Urothelium cell line (cell line): Measurements from ENCODE around the gene MUL1.
"Not testable (repeated sequence)": the region's sequence is repeated elsewhere in the genome, so short reads cannot be mapped to it uniquely, and the experiment has no call there.

Source experiments
- DNase-seq: peaks from one replicate; pipeline ENCODE4 v3.0.0; 2011; ENCODE audit warnings: low spot score, mixed read lengths
- FAIRE-seq: peaks from 2 replicates; lab custom pipeline; 2011; peaks lifted over from hg19 to GRCh38; lab: Jason Lieb, UNC

MUL1 gene

GRCh38 chr1:20519609-20520262 is 11.8 kb upstream of the MUL1 start:
- DNase-seq, FAIRE-seq: not testable (repeated sequence)

GRCh38 chr1:20511518-20512428 is 3.8 kb upstream of the MUL1 start:
- no peak for DNase-seq
- FAIRE-seq = no peak

- no peak for DNase-seq
- FAIRE-seq = no peak
Observed at GRCh38 chr1:20508411-20508771, 440 bp upstream of the MUL1 start.

GRCh38 chr1:20507248-20507563 is 745 bp downstream of the MUL1 start:
- FAIRE-seq = no peak

GRCh38 chr1:20505488-20505887 is 2.5 kb downstream of the MUL1 start:
- DNase-seq (no peak), FAIRE-seq (no peak)

More at GRCh38 chr1:20507248-20507563, 745 bp downstream of the MUL1 start:
- DNase-seq = no peak

- DNase-seq (no peak), FAIRE-seq (no peak)
Observed at GRCh38 chr1:20500716-20501115, 7.2 kb downstream of the MUL1 start.

- no peak for FAIRE-seq
- DNase-seq = no peak
Observed at GRCh38 chr1:20499718-20500117, 8.2 kb downstream of the MUL1 start.

GRCh38 chr1:20499105-20499504 is 8.8 kb downstream of the MUL1 start:
- no peak for FAIRE-seq
- no peak for DNase-seq

GRCh38 chr1:20498116-20498515 is 9.8 kb downstream of the MUL1 start:
- FAIRE-seq (no peak), DNase-seq (no peak)

GRCh38 chr1:20497506-20497905 is 10.4 kb downstream of the MUL1 start:
- no peak for FAIRE-seq
- DNase-seq = no peak

- not testable (repeated sequence) for DNase-seq, FAIRE-seq
Observed at GRCh38 chr1:20496725-20497383, 11.1 kb downstream of the MUL1 start.

GRCh38 chr1:20496241-20496661 is 11.7 kb downstream of the MUL1 start:
- DNase-seq = peak; percentile 74
- FAIRE-seq = peak; percentile 92

GRCh38 chr1:20495661-20496060 is 12.3 kb downstream of the MUL1 start:
- no peak for FAIRE-seq

GRCh38 chr1:20494609-20495311 is 13.2 kb downstream of the MUL1 start:
- peak; percentile 63 for DNase-seq
- peak; percentile 79 for FAIRE-seq

More at GRCh38 chr1:20495661-20496060, 12.3 kb downstream of the MUL1 start:
- DNase-seq = no peak

- DNase-seq (peak; percentile 77), FAIRE-seq (peak; percentile 93)
Observed at GRCh38 chr1:20493839-20494608, 13.9 kb downstream of the MUL1 start.

- FAIRE-seq = no peak
Observed at GRCh38 chr1:20493309-20493708, 14.6 kb downstream of the MUL1 start.

GRCh38 chr1:20492751-20493150 is 15.2 kb downstream of the MUL1 start:
- no peak for FAIRE-seq
- no peak for DNase-seq

More at GRCh38 chr1:20493309-20493708, 14.6 kb downstream of the MUL1 start:
- DNase-seq = no peak

GRCh38 chr1:20491866-20492265 is 16.1 kb downstream of the MUL1 start:
- FAIRE-seq = no peak

GRCh38 chr1:20491178-20491577 is 16.8 kb downstream of the MUL1 start:
- FAIRE-seq (no peak), DNase-seq (no peak)

More at GRCh38 chr1:20491866-20492265, 16.1 kb downstream of the MUL1 start:
- DNase-seq = no peak

GRCh38 chr1:20487236-20487590 is 20.7 kb downstream of the MUL1 start:
- FAIRE-seq (no peak), DNase-seq (no peak)
